ENCODE results near the gene IPO13.

IPO13 gene

DNA sequence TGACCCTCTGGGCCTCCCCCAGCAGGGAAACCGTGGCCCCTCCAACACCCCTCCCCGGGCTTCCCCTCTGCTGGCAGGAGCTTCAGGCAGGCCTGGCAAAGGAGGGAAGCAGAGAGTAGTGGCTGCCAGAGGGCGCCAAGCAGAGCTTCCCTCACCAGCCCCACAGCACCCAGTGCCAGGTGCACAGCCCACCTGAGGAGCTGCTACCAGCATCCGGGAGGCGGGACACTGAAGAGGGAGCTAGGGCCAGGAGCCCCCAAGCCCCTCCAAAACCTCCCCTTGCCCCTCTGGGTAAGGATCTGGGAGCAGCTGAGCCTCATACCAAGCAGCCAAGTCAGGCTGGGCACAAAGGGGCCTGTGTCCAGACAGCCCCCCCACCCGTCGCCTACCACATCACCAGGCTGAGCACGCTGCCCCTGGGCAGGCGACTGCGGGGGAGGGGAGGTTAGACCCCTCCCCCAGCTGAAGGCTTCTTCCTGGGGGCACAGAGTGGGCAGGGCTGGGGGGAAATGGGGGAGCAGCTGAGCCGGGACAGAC is 64.3 kb downstream of the IPO13 start:
- DNase-seq (ENCODE audit: extremely low read depth, low read depth), result no peak
- TF ChIP-seq, protein P1, sequence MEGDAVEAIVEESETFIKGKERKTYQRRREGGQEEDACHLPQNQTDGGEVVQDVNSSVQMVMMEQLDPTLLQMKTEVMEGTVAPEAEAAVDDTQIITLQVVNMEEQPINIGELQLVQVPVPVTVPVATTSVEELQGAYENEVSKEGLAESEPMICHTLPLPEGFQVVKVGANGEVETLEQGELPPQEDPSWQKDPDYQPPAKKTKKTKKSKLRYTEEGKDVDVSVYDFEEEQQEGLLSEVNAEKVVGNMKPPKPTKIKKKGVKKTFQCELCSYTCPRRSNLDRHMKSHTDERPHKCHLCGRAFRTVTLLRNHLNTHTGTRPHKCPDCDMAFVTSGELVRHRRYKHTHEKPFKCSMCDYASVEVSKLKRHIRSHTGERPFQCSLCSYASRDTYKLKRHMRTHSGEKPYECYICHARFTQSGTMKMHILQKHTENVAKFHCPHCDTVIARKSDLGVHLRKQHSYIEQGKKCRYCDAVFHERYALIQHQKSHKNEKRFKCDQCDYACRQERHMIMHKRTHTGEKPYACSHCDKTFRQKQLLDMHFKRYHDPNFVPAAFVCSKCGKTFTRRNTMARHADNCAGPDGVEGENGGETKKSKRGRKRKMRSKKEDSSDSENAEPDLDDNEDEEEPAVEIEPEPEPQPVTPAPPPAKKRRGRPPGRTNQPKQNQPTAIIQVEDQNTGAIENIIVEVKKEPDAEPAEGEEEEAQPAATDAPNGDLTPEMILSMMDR (IDR thresholded peaks at IDR 0.05; ENCODE audit: low read depth, low read length), result no peak

DNA sequence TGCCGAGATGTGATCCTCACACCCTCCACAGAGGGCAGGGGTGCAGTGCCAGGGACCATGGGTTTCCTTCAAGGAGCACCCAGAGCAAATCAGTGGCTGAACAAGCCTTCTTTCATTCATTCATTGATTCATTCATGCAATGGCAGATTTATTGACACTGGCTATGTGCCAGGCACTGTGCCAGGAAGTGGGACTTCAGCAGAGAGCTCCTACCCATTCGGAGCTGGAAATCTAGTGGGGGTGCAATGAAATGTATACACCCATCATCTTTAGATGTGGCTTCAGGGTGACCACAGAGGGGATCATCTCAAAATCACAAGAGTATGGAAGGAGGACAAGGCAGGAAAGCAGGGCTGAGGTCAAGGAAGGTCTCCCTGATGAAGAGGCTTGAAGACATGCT is 65.7 kb downstream of the IPO13 start:
- no peak for DNase-seq (ENCODE audit: extremely low read depth, low read depth)
- TF ChIP-seq, protein P1 (IDR thresholded peaks at IDR 0.05; ENCODE audit: low read depth, low read length), result no peak

DNA sequence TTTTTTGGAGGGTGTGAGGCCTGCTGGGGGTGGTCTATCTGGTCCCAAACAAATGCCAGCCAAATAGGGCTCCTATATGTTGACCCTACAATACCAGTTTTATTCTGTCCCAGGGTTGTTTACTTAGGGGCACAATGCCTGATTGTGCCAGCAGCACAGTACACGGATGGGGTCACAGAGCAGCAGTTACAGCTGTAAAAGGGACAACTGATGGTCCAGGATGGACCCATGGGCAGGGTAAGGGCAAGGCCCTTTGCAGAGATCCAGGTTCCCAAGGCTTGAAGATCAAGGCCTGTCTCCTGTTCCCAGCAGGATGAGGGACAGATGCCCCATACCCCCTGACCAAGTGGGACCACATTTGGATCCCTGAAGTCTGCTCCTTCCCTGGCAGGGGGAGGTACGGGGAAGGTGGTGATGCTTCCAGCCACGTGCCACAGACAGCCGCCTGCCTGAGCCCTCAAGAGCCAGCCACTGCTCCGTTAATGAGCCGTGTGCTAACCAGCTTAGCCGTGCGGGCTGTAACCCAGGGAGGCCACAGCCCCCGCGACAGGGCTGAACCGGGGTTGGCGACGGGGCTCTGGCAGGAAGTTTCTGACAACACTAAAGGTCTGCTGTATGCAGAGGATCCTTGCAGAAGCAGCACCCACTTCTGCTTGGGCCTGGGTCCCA is 66.3 kb downstream of the IPO13 start:
- TF ChIP-seq, protein P1 (IDR thresholded peaks at IDR 0.05; ENCODE audit: low read depth, low read length), result no peak
- no peak for DNase-seq (ENCODE audit: extremely low read depth, low read depth)

DNA sequence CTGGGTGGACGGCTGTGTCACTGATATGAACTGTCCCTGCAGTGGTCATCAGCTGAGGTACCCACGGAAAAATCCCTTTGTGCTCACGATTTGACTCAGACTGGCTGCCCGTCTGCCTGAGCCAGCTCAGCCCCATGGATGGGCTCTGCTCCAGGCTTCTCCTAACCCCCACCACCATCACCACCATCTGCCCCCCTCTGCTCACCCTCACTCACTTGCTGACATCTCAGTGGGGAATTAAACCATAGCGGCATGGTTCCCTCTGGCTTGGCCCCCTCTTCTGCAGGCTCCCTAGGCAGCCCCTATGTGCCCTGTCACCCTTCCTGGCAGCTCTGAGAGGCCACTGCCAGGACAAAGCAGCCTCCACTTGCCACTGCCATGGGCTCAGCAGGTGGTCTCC is 67.2 kb downstream of the IPO13 start:
- DNase-seq (ENCODE audit: extremely low read depth, low read depth), result no peak
- TF ChIP-seq, protein P1 (IDR thresholded peaks at IDR 0.05; ENCODE audit: low read depth, low read length), result no peak

DNA sequence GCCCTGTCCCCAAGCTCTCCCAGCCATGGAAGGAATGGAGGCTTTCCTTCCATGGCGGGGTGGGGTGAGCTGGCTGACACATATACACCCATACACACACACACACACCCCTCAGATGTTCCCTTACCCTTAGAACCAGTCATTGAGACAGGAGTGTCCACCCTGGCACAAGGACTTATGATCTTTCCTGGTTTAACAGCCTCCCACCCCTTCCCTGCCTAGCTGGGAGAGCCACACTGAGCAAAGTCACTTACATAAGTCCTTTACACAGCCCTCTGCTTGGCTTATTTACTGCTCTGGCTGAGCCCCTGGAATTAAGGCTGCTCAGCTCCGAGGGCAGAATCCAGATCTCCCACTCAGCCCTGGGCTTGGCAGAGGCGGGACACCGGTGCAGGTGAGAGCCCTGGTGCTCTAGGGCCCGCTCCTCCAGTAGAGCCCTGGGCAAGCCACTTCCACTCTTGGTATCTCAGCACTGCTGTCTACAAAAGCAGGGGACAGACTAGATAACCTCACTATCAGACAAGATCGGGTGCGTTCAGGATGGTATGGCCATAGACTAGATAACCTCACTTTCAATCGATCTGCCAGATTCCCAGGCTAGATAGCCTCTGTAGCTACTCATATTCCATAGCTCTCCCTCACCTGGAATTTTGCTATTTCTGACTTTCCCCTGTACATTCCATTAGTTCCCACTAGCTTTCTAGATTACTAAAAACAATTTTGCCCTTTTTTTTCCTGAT is 67.8 kb downstream of the IPO13 start:
- TF ChIP-seq, protein P1 (IDR thresholded peaks at IDR 0.05; ENCODE audit: low read depth, low read length), result no peak
- no peak for DNase-seq (ENCODE audit: extremely low read depth, low read depth)

DNA sequence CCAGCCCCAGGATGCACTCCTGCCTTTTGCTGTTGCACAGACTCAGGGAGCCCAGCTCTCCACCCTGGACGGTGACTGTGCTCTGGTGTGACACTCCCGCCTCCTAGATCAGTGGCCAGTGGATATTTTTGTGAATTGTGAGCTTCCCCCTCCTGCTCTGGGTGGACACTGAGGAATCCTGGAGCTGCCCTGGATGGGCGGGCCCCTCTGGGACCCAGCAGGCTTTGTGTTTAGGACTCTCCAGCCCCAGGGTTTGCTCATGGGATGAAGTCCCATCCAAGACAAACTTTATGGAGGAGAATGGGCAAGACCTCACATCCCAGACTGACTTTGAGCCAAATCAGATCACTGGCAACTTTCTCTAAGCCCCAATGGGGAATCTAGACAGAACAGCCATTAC is 68.5 kb downstream of the IPO13 start:
- TF ChIP-seq, protein P1 (IDR thresholded peaks at IDR 0.05; ENCODE audit: low read depth, low read length), result no peak
- no peak for DNase-seq (ENCODE audit: extremely low read depth, low read depth)

Data from AG09319 (cell line).